HUDEP-2 (cell line): ENCODE results near the gene MYG1.

Experiments
- DNase-seq, 76 experiments: peaks; one replicate each; lab custom pipeline; 2025; ENCODE audit not compliant: unreplicated experiment in 76 of 76; lab: John Stamatoyannopoulos, UW

The MYG1 gene

GRCh38 chr12:53299454-53300180 lies at the start of gene MYG1:
TSS of gene MYG1 (plus strand) at chr12:53299695. CDS start at chr12:53299738, 43 bp downstream.
- peak in 74 of 76 experiments; percentile 42 to 88 (median 79) for DNase-seq

GRCh38 chr12:53251477-53252348 lies 47.8 kb upstream of the MYG1 start:
- DNase-seq, result peak in 66 of 76 experiments; percentile 11 to 85 (median 62)

GRCh38 chr12:53252349-53252916 lies 47.1 kb upstream of the MYG1 start:
- DNase-seq, result peak in 27 of 76 experiments; percentile 7 to 59 (median 27)

GRCh38 chr12:53253298-53253697 lies 46.2 kb upstream of the MYG1 start:
- no peak for DNase-seq

- DNase-seq, result no peak
Observed at GRCh38 chr12:53254816-53255545, 44.5 kb upstream of the MYG1 start.

GRCh38 chr12:53255996-53256395 lies 43.5 kb upstream of the MYG1 start:
- no peak for DNase-seq

- no peak for DNase-seq
Observed at GRCh38 chr12:53258541-53259539, 40.7 kb upstream of the MYG1 start.

- peak in 1 of 76 experiments; percentile 16 for DNase-seq
Observed at GRCh38 chr12:53259891-53260290, 39.6 kb upstream of the MYG1 start.

GRCh38 chr12:53265783-53266182 lies 33.7 kb upstream of the MYG1 start:
- no peak for DNase-seq

- peak in 41 of 76 experiments; percentile 11 to 70 (median 30) for DNase-seq
Observed at GRCh38 chr12:53267306-53267998, 32.0 kb upstream of the MYG1 start.

GRCh38 chr12:53267999-53268629 lies 31.4 kb upstream of the MYG1 start, which contains the start of gene ESPL1:
TSS of gene ESPL1 (plus strand) at chr12:53268299. CDS start at chr12:53268767, 468 bp downstream.
- peak in 71 of 76 experiments; percentile 22 to 86 (median 66) for DNase-seq

GRCh38 chr12:53268630-53269562 lies 30.6 kb upstream of the MYG1 start:
- no peak for DNase-seq

- DNase-seq, result no peak
Observed at GRCh38 chr12:53274445-53274844, 25.1 kb upstream of the MYG1 start.

GRCh38 chr12:53276511-53276910 lies 23.0 kb upstream of the MYG1 start:
- no peak for DNase-seq

GRCh38 chr12:53277981-53278380 lies 21.5 kb upstream of the MYG1 start:
- no peak for DNase-seq

- no peak for DNase-seq
Observed at GRCh38 chr12:53279283-53279869, 20.1 kb upstream of the MYG1 start.
